SK-N-SH (cell line): Measurements from ENCODE around the gene TRPV3.

ENCODE experiments used
- NRF1 ChIP-seq: IDR thresholded peaks from 2 replicates; pipeline ENCODE4 v1.6.1; 2012; ENCODE audit warnings: low read depth, mild to moderate bottlenecking, low read length
- RAD21 ChIP-seq: IDR thresholded peaks from 2 replicates; pipeline ENCODE4 v1.6.1; 2012; ENCODE audit warnings: mild to moderate bottlenecking, low read length
- TAF1 ChIP-seq: IDR thresholded peaks from 2 replicates; pipeline ENCODE4 v1.6.1; 2012; ENCODE audit warnings: low read depth, mild to moderate bottlenecking, low read length, moderate library complexity, borderline replicate concordance
- TF ChIP-seq, protein P1 (sequence below): fragments of 200-600 bp; sonication (generic); IDR thresholded peaks from 2 replicates; pipeline ENCODE4 v1.6.1; 2017; ENCODE audit warnings: antibody characterized with exemption, mild to moderate bottlenecking, moderate library complexity
- TF ChIP-seq, protein P2 (sequence below): IDR thresholded peaks from 2 replicates; pipeline ENCODE4 v1.6.1; 2012; ENCODE audit warnings: mild to moderate bottlenecking, low read depth, low read length, moderate library complexity
- TF ChIP-seq, protein P3 (sequence below): IDR thresholded peaks from 2 replicates; pipeline ENCODE4; 2012

DNA sequence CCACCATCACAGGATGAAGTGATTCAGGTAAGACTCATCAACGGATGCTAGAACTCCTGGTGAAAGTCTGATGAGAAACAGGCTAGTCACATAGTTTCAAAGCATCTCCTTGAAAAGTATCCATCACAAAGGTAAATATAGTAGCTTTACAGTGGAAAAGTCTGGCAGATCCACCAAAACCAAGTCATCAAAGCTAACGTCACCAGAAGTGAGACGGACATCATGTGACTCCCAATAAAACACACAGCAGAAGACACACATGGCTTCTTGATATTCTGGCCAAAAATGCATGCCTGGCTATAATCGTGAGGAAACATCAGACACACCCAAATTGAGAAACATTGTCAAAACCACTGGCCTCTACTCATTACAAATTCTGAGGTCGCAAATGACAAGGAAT is 17.9 kb upstream of the TRPV3 start:
- TF ChIP-seq, protein P1, sequence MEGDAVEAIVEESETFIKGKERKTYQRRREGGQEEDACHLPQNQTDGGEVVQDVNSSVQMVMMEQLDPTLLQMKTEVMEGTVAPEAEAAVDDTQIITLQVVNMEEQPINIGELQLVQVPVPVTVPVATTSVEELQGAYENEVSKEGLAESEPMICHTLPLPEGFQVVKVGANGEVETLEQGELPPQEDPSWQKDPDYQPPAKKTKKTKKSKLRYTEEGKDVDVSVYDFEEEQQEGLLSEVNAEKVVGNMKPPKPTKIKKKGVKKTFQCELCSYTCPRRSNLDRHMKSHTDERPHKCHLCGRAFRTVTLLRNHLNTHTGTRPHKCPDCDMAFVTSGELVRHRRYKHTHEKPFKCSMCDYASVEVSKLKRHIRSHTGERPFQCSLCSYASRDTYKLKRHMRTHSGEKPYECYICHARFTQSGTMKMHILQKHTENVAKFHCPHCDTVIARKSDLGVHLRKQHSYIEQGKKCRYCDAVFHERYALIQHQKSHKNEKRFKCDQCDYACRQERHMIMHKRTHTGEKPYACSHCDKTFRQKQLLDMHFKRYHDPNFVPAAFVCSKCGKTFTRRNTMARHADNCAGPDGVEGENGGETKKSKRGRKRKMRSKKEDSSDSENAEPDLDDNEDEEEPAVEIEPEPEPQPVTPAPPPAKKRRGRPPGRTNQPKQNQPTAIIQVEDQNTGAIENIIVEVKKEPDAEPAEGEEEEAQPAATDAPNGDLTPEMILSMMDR: no peak
- TF ChIP-seq RAD21 (no peak), TAF1 (no peak), NRF1 (no peak)
- TF ChIP-seq, protein P2, sequence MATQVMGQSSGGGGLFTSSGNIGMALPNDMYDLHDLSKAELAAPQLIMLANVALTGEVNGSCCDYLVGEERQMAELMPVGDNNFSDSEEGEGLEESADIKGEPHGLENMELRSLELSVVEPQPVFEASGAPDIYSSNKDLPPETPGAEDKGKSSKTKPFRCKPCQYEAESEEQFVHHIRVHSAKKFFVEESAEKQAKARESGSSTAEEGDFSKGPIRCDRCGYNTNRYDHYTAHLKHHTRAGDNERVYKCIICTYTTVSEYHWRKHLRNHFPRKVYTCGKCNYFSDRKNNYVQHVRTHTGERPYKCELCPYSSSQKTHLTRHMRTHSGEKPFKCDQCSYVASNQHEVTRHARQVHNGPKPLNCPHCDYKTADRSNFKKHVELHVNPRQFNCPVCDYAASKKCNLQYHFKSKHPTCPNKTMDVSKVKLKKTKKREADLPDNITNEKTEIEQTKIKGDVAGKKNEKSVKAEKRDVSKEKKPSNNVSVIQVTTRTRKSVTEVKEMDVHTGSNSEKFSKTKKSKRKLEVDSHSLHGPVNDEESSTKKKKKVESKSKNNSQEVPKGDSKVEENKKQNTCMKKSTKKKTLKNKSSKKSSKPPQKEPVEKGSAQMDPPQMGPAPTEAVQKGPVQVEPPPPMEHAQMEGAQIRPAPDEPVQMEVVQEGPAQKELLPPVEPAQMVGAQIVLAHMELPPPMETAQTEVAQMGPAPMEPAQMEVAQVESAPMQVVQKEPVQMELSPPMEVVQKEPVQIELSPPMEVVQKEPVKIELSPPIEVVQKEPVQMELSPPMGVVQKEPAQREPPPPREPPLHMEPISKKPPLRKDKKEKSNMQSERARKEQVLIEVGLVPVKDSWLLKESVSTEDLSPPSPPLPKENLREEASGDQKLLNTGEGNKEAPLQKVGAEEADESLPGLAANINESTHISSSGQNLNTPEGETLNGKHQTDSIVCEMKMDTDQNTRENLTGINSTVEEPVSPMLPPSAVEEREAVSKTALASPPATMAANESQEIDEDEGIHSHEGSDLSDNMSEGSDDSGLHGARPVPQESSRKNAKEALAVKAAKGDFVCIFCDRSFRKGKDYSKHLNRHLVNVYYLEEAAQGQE: no peak
- TF ChIP-seq, protein P3, sequence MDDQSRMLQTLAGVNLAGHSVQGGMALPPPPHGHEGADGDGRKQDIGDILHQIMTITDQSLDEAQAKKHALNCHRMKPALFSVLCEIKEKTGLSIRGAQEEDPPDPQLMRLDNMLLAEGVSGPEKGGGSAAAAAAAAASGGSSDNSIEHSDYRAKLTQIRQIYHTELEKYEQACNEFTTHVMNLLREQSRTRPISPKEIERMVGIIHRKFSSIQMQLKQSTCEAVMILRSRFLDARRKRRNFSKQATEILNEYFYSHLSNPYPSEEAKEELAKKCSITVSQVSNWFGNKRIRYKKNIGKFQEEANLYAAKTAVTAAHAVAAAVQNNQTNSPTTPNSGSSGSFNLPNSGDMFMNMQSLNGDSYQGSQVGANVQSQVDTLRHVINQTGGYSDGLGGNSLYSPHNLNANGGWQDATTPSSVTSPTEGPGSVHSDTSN: no peak
